GM12873 (cell line): ENCODE measurements around the gene MITF.

Experiments
- CTCF ChIP-seq: IDR thresholded peaks from 2 replicates; pipeline ENCODE4 v1.5.1; 2012; ENCODE audit warnings: low read depth, mild to moderate bottlenecking, moderate library complexity, low read length, control low read depth; ENCODE audit not compliant: insufficient read depth; ENCODE audit errors: missing control alignments

Gene MITF

GRCh38 chr3:69890084-69890483 lies 150.8 kb downstream of the MITF start:
- TF ChIP-seq CTCF, result no peak

GRCh38 chr3:69890691-69891090 lies 151.4 kb downstream of the MITF start:
- TF ChIP-seq CTCF, result no peak

GRCh38 chr3:69892706-69893105 lies 153.4 kb downstream of the MITF start:
- no peak for TF ChIP-seq CTCF

- no peak for TF ChIP-seq CTCF
Measured at GRCh38 chr3:69893274-69893673, 154.0 kb downstream of the MITF start.

- no peak for TF ChIP-seq CTCF
Measured at GRCh38 chr3:69896095-69896494, 156.8 kb downstream of the MITF start.

- TF ChIP-seq CTCF, result no peak
Measured at GRCh38 chr3:69900331-69900730, 161.1 kb downstream of the MITF start.

- TF ChIP-seq CTCF, result no peak
Measured at GRCh38 chr3:69901802-69902201, 162.5 kb downstream of the MITF start.
